ENCODE results near the gene PIM2.

The PIM2 gene

DNA sequence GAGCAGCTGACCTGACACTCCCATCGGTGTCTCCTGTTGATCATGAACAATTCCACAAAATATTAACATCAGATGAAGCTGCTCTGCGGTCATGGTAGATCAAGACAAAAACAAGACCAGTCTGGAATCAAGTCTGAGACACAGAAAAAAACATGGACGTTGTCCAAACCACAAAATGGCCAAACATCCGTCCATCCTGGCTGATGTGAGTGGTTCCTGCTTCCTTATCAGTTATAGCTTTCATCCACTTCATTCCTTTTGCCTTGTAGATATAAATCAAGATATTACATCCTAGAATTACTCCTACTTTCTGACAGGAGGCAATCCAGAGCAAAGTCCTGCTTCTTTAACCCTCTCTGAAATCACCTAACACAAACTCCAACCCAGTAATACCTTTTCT lies 54.6 kb downstream of the PIM2 start:
- no peak for DNase-seq (ENCODE audit: low read depth in 2 of 2)

All from stimulated activated CD8-positive, alpha-beta memory T cell treated with anti-CD3 and anti-CD28 coated beads, Interleukin-15, amount 100 ng/mL, for 4 hours (primary cell).